ENCODE data around the gene MYOT.

The MYOT gene

GRCh38 chr5:137916923-137917322, 49.3 kb downstream of the MYOT start:
- no peak for TF ChIP-seq EZH2phosphoT487 (IDR thresholded peaks at IDR 0.05; ENCODE audit: borderline replicate concordance, low read length)
- TF ChIP-seq CTCF (IDR thresholded peaks at IDR 0.05; ENCODE audit: low read depth, low read length, poor library complexity, severe bottlenecking), result no peak
- no peak overlapping the region for H3K4me3 ChIP-seq (ENCODE audit: low read length)
- H3K27ac ChIP-seq (ENCODE audit: low read depth, low read length), result no peak overlapping the region
- H3K9me3 ChIP-seq (ENCODE audit: control insufficient read depth, insufficient read depth, low read length), result peaks cover 3% of the 10 kb centered on the region
- no peaks in the 10 kb centered on the region for H3K27me3 ChIP-seq (ENCODE audit: control insufficient read depth, low read length)
- no peaks in the 10 kb centered on the region for H3K9me2 ChIP-seq (replicated peaks; ENCODE audit: control insufficient read depth, low read length)
- no peaks in the 10 kb centered on the region; the same call in 1 of the 2 replicates for H3K36me3 ChIP-seq (ENCODE audit: control insufficient read depth, low read length)
- no peaks in the 10 kb centered on the region for H3K4me1 ChIP-seq (ENCODE audit: control insufficient read depth, low read length)
- H3K79me2 ChIP-seq (ENCODE audit: control insufficient read depth, low read length), result no peaks in the 10 kb centered on the region
- H3K4me2 ChIP-seq (ENCODE audit: low read length), result no peak overlapping the region
- no peaks in the 10 kb centered on the region for H3F3A ChIP-seq (ENCODE audit: control insufficient read depth, insufficient read depth)
- no peaks in the 10 kb centered on the region for H4K20me1 ChIP-seq (ENCODE audit: control insufficient read depth, insufficient read depth, low read depth, low read length)

- H3K9me2 ChIP-seq (replicated peaks; ENCODE audit: control insufficient read depth, low read length), result no peaks in the 10 kb centered on the region
- no peaks in the 10 kb centered on the region for H4K20me1 ChIP-seq (ENCODE audit: control insufficient read depth, insufficient read depth, low read depth, low read length)
- H3K4me1 ChIP-seq (ENCODE audit: control insufficient read depth, low read length), result no peaks in the 10 kb centered on the region
- no peaks in the 10 kb centered on the region for H3K79me2 ChIP-seq (ENCODE audit: control insufficient read depth, low read length)
- H3K27me3 ChIP-seq (ENCODE audit: control insufficient read depth, low read length), result no peaks in the 10 kb centered on the region
- no peak overlapping the region for H3K27ac ChIP-seq (ENCODE audit: low read depth, low read length)
- H3K9me3 ChIP-seq (ENCODE audit: control insufficient read depth, insufficient read depth, low read length), result no peaks in the 10 kb centered on the region
- H3K4me3 ChIP-seq (ENCODE audit: low read length), result no peak overlapping the region
- H3K4me2 ChIP-seq (ENCODE audit: low read length), result no peak overlapping the region
- H3F3A ChIP-seq (ENCODE audit: control insufficient read depth, insufficient read depth), result no peaks in the 10 kb centered on the region
- TF ChIP-seq EZH2phosphoT487 (IDR thresholded peaks at IDR 0.05; ENCODE audit: borderline replicate concordance, low read length), result no peak
- TF ChIP-seq CTCF (IDR thresholded peaks at IDR 0.05; ENCODE audit: low read depth, low read length, poor library complexity, severe bottlenecking), result no peak
- H3K36me3 ChIP-seq (ENCODE audit: control insufficient read depth, low read length), result no peaks in the 10 kb centered on the region
These were observed 54.3 kb downstream of the MYOT start for GRCh38 chr5:137921931-137922330.

- H3K36me3 ChIP-seq (ENCODE audit: control insufficient read depth, low read length), result no peaks in the 10 kb centered on the region
- H3K4me2 ChIP-seq (ENCODE audit: low read length), result no peak overlapping the region
- peaks cover 2% of the 10 kb centered on the region; the same call in 1 of the 2 replicates for H3F3A ChIP-seq (ENCODE audit: control insufficient read depth, insufficient read depth)
- H3K27me3 ChIP-seq (ENCODE audit: control insufficient read depth, low read length), result no peaks in the 10 kb centered on the region
- TF ChIP-seq EZH2phosphoT487 (IDR thresholded peaks at IDR 0.05; ENCODE audit: borderline replicate concordance, low read length) (no peak), CTCF (IDR thresholded peaks at IDR 0.05; ENCODE audit: low read depth, low read length, poor library complexity, severe bottlenecking) (no peak)
- no peaks in the 10 kb centered on the region for H3K9me3 ChIP-seq (ENCODE audit: control insufficient read depth, insufficient read depth, low read length)
- H3K4me3 ChIP-seq (ENCODE audit: low read length), result no peak overlapping the region
- H3K27ac ChIP-seq (ENCODE audit: low read depth, low read length), result no peak overlapping the region
- no peaks in the 10 kb centered on the region for H3K9me2 ChIP-seq (replicated peaks; ENCODE audit: control insufficient read depth, low read length)
- H4K20me1 ChIP-seq (ENCODE audit: control insufficient read depth, insufficient read depth, low read depth, low read length), result no peaks in the 10 kb centered on the region
- H3K4me1 ChIP-seq (ENCODE audit: control insufficient read depth, low read length), result no peaks in the 10 kb centered on the region
- no peaks in the 10 kb centered on the region for H3K79me2 ChIP-seq (ENCODE audit: control insufficient read depth, low read length)
These were observed 56.2 kb downstream of the MYOT start for GRCh38 chr5:137923856-137924255.

All from DOHH2 (cell line).